Jurkat, Clone E6-1 (cell line): ENCODE data around the gene IL34.
"Not testable (repeated sequence)": the region's sequence is repeated elsewhere in the genome, so short reads cannot be mapped to it uniquely, and the experiment has no call there.

Experiments used
- DNase-seq: peaks from one replicate; pipeline ENCODE4 v3.0.0-alpha.2; 2011; ENCODE audit warnings: low read depth, low spot score
- H3K4me3 ChIP-seq: 2 replicates; pipeline ENCODE4 v1.5.1; 2011; ENCODE audit warnings: mild to moderate bottlenecking, low read length, control low read depth, moderate library complexity

The IL34 gene

GRCh38 chr16:70627696-70628095, 18.7 kb upstream of the IL34 start:
- H3K4me3 ChIP-seq, result no peak overlapping the region
- DNase-seq, result no peak

DNA sequence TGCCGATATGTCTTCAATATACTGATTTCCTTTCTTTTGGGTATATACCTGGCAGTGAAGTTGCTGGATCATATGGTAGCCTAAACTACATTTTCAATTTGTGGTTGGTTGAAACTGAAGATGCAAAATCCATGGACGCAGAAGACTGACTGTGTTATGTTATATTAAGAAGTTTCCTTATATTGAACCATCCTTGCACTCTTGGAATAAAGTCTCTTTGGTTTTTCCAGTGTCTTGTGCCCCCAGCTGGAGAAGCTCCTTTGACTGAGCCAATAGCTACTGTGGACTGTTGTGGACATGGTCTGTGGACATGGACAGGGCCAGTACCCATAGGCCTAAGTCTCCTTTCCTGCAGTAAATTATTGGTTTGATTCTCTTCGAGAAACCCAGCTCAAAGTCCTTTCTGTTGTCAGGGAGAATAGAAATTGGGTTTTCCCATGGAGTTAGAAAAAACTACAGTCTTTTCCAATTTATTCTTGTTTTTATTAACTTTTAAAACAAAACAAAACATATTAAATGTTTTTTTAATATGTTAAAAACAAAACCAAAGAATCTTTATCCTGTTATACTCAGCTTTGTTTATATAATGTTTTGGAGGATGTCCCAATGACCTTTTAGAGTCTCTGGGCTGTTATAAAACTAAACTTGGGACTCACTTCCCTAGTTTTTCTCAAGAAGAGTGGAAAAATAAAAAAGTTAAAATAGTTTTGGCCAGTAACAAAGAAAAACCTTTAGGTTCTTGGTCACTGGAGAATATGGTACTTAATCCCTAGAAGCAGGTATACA, 15.2 kb upstream of the IL34 start:
- no peak for DNase-seq
- no peak overlapping the region for H3K4me3 ChIP-seq

- H3K4me3 ChIP-seq, result no peak overlapping the region
- DNase-seq, result no peak
Observed at GRCh38 chr16:70632273-70632672, 14.1 kb upstream of the IL34 start.

GRCh38 chr16:70633617-70634016, 12.7 kb upstream of the IL34 start:
- DNase-seq, H3K4me3 ChIP-seq: not testable (repeated sequence)

DNA sequence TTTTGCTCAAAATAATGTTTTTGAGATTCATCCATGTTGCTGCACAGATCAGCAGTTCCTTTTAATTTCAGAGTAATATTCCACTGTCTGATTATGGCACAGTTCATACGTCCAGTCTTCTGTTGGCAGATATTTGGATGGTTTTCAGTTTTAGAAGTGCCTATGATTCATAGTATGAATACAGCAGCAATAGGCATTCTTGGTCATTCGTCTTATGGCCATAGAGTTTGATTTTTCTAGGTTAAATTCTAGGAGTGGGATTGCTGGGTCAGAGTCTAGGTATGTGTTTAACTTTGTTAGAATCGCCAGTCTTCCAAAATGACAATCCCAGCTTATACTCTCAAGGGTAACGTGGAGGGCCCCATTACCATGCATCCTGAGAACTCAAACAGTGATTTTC, 11.5 kb upstream of the IL34 start:
- DNase-seq, result no peak
- no peak overlapping the region for H3K4me3 ChIP-seq

DNA sequence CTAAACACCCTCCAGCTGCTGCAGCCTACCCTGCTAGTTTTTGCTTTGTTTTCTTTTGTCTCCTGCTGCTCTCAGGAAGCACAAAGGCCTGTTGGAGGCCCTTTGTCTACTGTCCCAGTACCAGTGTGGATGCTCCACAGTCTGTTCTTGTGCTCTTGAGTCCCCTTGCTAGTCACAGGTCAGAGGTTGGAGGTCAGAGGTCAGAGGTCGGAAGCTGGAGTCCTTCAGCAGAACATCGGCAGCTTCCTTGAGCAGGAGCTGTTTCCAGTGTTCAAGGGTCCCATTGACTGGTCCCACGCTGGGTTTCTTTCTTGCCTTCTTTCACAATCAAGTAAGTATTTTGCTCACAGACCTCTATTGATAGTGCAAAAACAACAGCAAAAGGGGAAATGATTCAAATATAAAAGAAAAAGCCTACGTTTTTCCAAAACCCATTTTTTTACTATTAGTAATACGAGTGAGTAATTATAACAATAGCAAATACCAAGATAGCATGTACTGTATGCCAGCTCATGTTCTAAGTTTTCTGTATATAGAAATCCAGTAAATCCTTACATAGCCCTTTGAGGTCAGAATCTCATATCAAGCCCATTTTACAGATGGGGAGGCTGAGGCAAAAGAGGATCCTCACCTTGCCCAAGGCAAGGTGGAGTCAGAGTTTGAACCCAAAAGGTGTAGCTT, 10.9 kb upstream of the IL34 start:
- H3K4me3 ChIP-seq, result no peak overlapping the region
- no peak for DNase-seq

DNA sequence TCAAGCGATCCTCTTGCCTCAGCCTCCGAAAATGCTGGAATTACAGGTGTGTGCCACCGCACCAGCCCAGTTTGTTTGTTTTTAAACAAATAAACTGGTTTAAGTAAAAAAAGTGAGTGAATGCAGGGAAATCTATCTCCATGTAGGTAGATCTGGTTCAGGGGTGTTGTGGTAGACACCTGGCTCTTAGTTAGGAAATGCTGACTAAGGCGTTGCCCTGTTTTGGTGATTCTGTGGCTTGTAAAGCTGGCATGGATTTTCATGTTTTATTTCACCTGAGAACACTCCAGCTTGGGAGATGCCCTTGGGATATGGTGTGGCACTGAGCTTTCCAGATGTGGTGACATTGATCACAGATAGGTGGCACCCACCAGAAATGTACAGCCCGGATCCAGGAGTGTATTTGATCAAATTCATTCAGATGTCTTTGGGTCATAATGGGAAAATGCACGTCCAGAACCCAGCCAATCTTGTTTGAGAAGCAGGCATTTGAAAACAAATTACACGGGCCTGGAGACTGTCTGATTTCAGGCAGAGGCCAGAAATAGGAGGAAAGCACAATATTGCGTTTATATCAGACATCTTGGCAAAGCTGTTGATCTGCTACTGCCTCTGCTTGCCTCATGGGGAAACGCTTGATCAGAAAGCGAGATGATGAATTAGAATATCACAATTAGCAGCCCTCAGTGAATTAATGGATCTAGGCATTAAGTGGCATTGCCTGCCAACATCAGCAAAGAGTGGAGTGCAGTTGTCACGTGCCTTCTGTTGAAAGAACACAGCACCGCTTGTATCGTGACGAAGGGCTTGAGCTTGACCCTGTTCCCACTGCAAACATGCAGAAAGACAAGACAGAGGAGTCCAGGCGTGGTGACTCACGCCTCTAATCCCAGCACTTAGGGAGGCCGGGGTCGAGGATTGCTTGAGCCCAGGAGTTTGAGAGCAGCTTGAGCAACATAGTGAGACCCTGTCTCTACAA, 7.3 kb upstream of the IL34 start:
- no peak overlapping the region for H3K4me3 ChIP-seq
- DNase-seq, result no peak

DNA sequence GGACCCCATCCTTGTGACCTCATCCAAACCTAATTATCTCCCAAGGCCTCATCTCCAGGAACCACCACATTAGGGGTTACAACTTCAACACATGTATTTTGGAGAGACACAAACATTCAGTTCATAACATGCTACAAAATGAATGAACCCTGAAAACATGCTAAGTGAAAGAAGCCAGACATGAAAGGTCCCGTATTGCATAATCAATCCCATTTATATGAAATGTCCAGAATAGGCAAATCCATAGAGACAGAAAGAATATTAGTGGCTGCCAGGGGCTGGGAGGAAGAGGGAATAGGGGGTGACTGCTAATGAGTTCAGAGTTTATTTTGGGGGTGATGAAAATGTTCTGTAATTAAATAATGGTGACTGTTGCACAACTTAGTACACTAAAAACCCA, 3.7 kb upstream of the IL34 start:
- H3K4me3 ChIP-seq, result no peak overlapping the region
- no peak for DNase-seq

GRCh38 chr16:70643264-70643663, 3.1 kb upstream of the IL34 start:
- DNase-seq, H3K4me3 ChIP-seq: not testable (repeated sequence)

DNA sequence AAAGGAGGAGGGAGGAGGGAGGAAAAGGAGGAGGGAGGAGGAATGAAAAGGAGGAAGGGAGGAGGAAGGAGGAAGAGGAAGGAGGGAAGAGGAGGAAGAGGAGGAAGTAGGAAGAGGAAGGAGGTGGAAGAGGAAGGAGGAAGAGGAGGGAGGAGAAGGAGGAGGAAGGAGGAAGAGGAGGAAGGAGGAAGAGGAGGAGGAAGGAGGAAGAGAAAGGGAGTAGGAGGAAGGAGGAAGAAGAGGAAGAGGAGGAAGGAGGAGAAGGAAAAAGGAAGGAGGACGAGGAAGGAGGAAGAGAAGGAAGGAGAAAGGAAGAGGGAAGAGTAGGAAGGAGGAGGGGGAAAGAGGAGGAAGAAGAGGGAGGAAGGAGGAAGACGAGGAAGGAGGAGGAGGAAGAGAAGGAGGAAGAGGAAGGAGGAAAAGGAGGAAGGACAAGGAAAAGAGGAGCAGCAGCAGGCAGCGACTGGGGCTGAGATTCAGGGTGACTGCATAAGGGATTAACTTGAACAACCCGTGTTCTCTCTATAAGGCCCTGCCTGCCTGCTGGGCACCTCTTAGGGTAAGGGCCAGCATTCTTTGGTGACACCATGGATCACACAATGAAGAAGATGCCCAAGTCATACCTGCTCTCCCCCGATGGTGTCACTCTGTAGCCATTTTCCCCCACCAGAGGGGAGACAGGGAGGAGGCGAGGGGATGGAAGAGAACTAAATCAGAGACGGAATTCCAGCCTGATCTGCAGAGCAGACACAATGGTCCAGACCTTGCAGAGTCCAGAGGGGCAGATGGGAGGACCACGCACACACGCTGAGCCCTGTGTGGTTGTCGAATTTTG, 1.4 kb upstream of the IL34 start:
- DNase-seq, result no peak
- H3K4me3 ChIP-seq, result no peak overlapping the region

GRCh38 chr16:70647441-70648359, 1.3 kb downstream of the IL34 start:
- no peak for DNase-seq
- no peak overlapping the region for H3K4me3 ChIP-seq

DNA sequence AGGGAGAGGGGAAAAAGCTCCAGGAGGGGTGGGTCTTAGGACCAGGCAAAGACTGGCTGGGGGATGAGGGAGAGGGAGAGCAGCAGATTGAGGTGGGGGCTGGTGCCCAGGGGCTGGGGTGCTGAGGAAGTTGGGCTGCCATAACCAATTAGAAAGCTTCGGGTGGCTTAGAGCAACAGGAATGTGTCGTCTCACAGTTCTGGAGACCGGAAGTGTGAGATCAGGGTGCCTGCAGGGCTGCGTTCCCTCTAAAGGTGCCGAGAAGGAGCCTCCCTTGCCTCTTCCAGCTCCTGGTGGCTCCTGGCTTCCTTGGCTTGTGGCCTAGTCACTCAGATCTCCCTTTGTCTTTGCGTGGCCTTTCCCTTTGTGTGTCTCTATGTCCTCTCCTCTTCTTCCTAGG, 2.2 kb downstream of the IL34 start:
- DNase-seq, result no peak
- H3K4me3 ChIP-seq, result no peak overlapping the region

GRCh38 chr16:70649300-70649699, 2.9 kb downstream of the IL34 start:
- no peak overlapping the region for H3K4me3 ChIP-seq
- DNase-seq, result no peak

DNA sequence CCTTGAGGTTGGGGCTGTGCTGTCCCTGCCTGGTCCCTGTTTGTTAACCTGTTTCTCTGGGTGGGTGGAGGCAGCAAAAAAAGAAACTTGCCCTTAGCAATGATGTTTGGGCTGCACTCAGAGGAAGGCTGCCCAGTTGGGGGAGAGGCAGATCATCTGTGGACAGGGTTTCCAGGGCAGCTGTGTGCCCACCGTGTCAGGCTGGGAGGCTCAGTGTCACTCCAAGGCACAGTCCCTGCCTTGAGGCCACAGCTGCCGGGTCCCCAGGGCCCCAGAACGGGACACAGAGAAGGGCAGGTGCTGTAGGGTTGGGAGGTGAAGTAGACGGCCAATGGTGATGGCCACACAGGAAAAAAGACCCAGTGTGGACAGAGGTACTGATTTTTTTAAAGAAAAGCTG, 3.9 kb downstream of the IL34 start:
- no peak for DNase-seq
- H3K4me3 ChIP-seq, result no peak overlapping the region

DNA sequence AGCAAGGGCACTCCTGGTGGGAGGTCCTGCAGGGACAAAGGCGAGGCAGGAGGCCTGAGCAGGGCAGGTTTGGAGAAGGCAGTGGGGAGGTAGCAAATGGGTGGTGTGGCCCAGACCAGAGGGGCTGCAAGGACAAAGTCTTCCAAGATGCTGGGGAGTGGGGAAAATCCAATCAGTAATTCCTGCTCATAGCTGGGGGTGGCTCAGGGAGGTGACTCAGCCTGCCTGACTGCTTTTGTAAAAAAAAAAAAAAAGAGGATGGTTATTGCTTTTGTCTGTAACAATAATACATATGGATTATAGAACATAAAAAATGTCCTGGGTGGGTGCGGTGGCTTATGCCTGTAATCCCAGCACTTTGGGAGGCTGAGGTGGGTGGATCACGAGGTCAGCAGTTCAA, 5.2 kb downstream of the IL34 start:
- DNase-seq, result no peak
- no peak overlapping the region for H3K4me3 ChIP-seq

DNA sequence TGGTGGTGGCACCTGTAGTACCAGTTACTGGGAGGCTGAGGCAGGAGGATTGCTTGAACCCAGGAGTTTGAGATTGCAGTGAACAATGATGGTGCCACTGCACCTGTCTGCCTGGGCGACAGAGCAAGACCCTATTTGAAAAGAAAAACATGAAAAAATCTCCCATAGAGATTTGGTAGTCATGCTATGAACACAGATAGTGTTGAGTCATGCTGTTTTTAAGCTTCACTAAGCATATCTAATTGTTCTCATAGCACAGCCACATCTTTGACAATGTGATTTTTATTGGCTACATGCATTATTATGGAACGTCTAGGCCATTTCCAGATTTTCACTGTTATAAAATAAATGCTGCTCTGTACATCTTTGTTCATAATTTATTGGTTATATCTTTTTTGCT, 6.0 kb downstream of the IL34 start:
- H3K4me3 ChIP-seq, result no peak overlapping the region
- DNase-seq, result no peak

DNA sequence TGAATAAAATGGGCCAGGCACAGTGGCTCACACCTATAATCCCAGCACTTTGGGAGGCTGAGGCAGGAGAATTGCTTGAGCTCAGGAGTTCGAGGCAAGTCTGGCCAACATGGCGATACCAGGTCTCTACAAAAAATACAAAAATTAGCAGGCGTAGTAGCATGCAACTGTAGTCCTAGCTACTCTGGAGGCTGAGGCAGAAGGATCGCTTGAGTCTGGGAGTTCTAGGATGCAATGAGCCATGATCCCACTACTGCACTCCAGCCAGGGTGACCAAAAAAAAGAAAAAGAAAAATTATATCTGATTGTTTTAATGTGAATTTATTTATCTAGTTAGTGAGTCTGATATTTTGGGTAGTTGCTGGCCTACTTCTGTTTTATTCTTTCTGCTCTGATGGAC, 7.0 kb downstream of the IL34 start:
- H3K4me3 ChIP-seq, result no peak overlapping the region
- no peak for DNase-seq
